SKM-1 (cell line): Measurements from ENCODE around the gene SLC45A2.

Experiments
- DNase-seq: peaks from one replicate; lab custom pipeline; 2025; ENCODE audit not compliant: unreplicated experiment; lab: John Stamatoyannopoulos, UW

Gene SLC45A2

GRCh38 chr5:34007621-34008600, 23.4 kb upstream of the SLC45A2 start, which contains the start of gene AMACR:
TSS of gene AMACR (minus strand) at chr5:34008050. CDS start at chr5:34008019, 31 bp downstream.
- peak; percentile 64 for DNase-seq

GRCh38 chr5:34007201-34007620, 22.7 kb upstream of the SLC45A2 start:
- DNase-seq, result no peak

- no peak for DNase-seq
Observed at GRCh38 chr5:34005681-34006080, 21.2 kb upstream of the SLC45A2 start.

GRCh38 chr5:34005211-34005610, 20.7 kb upstream of the SLC45A2 start:
- no peak for DNase-seq

- no peak for DNase-seq
Observed at GRCh38 chr5:34003941-34004340, 19.4 kb upstream of the SLC45A2 start.

- DNase-seq, result no peak
Observed at GRCh38 chr5:34002629-34003328, 18.3 kb upstream of the SLC45A2 start.

- peak; percentile 43 for DNase-seq
Observed at GRCh38 chr5:34001241-34001841, 16.8 kb upstream of the SLC45A2 start.

- DNase-seq, result no peak
Observed at GRCh38 chr5:33999978-34000377, 15.5 kb upstream of the SLC45A2 start.

- peak; percentile 41 for DNase-seq
Observed at GRCh38 chr5:33997331-33997983, 13.0 kb upstream of the SLC45A2 start.

GRCh38 chr5:33995865-33996264, 11.4 kb upstream of the SLC45A2 start:
- DNase-seq, result no peak

GRCh38 chr5:33994845-33995244, 10.4 kb upstream of the SLC45A2 start:
- no peak for DNase-seq

- no peak for DNase-seq
Observed at GRCh38 chr5:33992864-33993263, 8.4 kb upstream of the SLC45A2 start.

GRCh38 chr5:33985447-33985846, 954 bp upstream of the SLC45A2 start:
- no peak for DNase-seq

GRCh38 chr5:33984178-33984577, 315 bp downstream of the SLC45A2 start:
- DNase-seq, result no peak

GRCh38 chr5:33981408-33982162, 2.9 kb downstream of the SLC45A2 start:
- DNase-seq, result no peak

- no peak for DNase-seq
Observed at GRCh38 chr5:33980030-33980429, 4.5 kb downstream of the SLC45A2 start.

- no peak for DNase-seq
Observed at GRCh38 chr5:33978306-33978705, 6.2 kb downstream of the SLC45A2 start.

GRCh38 chr5:33976307-33976706, 8.2 kb downstream of the SLC45A2 start:
- DNase-seq, result no peak

GRCh38 chr5:33975852-33976251, 8.6 kb downstream of the SLC45A2 start:
- DNase-seq, result no peak

- DNase-seq, result no peak
Observed at GRCh38 chr5:33973271-33973670, 11.2 kb downstream of the SLC45A2 start.
